Activated CD4-positive, CD25-positive, alpha-beta regulatory T cell treated with anti-CD3 and anti-CD28 coated beads, Interleukin-2, amount 50 U/mL, for 16 hours (primary cell): ENCODE measurements around the gene GPSM1.

Experiments used
- DNase-seq: peaks from one replicate; pipeline ENCODE4 v3.0.0-alpha.2; 2020; ENCODE audit warnings: low read depth, low spot score

Gene GPSM1

DNA sequence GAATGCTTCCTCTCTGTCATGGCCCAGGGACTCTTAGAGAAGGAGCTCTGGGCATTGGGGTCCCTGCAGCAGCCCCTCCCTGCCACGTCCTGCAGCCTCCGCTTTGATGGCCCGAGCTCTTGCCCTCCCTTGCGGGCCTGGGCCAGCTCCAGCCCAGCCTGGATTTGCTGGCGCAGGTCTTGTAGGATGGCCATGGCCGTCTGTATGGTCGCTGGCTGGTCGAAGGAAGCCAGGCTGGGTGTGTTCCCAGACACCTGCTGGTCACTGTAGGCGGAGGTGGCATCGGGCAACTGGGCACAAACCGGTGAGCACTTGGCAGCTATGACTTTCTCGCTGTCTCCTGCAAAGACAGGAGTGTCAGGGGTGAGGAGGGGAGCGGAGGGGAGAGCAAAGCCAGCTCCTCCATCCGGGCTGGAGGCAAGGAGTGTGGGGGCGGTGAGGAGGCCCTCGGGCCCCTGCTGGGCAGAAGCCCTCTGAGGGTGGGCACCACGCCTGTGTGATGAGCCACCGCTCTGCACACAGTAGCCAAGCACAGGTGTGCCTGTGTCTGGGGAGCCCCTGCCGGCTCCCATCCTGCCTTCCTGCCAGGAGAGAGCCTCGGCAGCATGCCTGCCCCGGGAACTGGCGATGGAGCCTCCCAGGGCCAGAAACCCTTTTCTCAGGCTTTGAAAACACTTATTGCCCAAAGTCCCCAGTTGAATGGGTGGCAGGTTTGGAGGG is 35.9 kb upstream of the GPSM1 start:
- no peak for DNase-seq

DNA sequence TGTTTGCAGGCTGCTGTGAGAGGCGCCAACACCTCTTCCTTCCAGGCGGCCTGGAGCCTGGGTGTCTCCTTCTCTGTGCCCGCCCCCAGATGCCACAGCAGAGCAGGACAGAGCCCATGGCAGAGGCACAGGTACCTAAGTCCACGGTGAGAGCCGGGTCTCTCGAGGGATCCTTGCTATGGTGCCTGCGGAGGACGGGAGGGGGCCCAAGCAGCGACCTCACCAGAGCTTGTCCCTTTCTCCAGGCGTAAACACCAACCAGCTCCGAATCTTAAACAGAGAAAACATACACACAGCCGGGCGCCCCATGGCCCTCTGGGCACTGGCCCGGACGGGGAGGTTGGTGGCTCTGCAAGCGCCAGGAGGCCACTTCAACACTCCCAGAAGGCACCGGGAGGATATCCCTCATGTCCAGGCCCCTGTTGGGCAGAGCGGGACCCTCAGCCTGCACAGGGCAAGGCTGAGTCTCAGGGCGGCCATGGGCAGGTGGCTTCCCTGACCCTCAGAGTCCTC is 35.3 kb upstream of the GPSM1 start:
- DNase-seq, result no peak

DNA sequence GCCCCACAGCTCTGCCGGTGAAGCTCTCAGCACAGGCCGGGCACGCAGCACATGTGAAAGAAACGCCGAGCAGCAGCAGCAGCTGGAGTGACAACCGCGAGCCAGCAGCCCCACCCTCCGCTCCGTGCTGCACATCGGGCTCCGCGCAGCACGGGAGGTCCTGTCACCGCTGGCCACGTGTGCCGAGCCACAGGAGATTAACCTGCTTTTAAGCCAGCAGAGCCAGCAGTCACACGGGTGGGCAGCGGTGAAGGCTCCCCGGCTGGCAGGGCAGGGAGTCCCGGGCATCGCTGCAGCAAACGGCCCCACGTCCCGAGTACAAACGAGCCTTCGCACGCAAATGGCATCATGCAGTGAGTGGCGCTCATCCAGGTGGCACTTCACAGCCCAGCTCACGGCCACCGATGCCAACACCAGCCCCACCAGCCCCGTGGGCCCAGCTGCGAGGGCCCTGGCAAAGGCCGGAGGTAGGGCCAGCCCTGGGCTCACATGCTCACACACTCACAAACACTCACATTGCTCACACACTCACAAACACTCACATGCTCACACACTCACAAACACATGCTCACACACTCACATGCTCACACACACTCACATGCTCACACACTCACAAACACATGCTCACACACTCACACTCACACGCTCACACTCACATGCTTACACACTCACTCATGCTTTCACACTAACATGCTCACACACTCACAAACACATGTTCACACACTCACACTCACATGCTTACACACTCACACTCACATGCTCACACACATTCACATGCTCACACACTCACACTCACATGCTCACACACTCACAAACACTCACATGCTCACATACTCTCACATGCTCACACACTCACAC is 34.5 kb upstream of the GPSM1 start:
- DNase-seq, result no peak

DNA sequence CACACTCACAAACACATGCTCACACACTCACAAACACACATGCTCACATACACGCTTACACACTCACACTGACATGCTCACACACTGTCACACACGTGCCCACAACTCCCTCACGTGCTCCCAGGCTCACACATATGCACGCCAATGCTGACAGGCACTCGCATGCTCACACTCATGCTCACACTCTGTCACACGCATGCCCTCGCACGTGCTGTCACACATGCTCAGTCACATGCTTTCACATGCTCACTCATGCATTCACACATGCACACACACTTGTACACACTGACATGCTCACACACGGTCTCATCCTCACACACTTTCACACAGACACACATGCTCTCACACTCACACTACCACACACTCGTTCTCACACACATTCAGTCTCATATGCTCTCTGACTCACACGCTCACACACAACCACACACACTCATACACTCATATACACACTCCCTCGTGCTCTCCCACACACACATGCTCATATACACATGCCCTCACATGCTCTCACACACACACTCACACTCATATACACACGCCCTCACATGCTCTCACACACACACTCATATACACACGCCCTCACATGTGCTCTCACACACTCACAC is 33.8 kb upstream of the GPSM1 start:
- DNase-seq, result no peak

DNA sequence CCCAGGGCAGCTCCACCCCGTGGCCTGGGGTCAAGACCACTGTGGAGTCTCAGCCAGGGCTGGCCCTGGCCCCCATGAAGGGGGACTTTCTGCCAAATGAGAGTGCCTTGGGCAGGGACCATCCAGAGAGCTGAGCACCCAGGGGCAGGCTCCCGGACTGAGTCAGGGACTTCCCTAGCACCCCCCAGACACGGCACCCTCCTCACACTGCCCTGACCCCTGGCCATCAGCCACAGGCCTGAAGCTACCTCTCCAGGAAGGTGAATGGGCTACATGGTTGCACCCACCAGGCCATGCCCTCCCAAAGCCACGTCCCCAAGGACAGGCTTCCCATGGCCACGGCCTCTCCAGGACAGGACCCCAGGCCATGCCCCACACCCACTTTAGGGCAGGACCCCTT is 32.9 kb upstream of the GPSM1 start:
- DNase-seq, result no peak

DNA sequence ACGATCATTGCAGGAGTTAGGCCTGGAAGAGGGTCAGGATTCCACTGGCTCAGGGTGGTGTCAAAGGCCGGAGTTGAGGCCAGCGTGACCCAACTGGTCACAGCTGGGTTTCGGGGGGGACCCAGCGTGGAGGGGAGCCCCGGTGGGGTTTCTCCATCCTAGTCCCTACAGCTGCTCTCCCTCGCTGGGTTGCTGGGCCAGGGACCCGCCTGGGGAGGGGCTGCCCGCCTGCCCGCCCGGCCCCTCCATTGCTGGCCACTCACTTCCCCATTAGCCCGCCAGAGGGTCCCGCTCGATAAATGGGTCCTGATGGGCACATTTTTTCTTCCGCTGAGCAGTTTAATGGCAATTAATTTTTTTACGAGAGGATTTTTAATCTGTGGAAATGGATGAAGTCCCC is 32.3 kb upstream of the GPSM1 start:
- no peak for DNase-seq

DNA sequence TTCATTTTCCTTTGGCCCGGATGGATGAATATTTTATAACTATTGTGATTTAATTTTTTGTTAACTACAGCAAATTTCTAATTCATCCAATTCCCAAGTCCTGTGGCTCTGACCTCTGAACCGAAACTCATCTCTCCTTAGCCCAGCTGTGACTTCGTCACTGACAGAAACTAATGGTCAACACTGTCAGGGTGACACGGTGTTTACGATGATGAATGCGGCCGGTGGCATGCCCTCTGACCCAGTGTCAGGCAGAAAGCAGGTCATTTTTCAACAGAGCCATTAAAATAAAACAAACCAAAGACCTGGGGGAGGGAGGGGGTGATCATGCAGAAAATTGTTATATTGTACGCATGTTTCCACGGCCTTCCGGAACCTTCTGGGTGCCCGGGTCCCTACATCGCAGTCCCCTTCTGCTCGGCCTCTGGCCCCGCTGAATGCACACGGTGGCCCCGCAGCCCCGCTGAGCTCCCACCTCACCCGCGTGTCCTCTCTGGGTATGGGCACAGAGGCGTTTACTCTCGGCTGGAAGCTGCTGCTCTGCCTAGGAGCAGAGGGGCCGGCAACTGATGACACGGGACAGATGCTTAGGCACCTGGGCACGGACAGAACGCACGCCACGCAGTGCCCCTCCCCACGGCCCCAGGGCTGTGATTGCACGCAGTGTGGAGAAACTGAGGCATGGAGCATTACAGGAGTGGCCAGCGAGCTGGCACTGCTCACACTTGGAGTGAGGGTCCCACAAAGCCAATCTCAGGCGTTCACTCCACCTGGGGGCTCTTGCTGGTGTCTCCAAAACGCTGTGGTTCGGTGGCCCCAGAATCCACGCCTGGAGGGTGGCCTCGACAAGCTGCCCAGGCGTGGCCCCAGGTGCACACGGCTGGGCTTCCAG is 31.6 kb upstream of the GPSM1 start:
- DNase-seq, result no peak

DNA sequence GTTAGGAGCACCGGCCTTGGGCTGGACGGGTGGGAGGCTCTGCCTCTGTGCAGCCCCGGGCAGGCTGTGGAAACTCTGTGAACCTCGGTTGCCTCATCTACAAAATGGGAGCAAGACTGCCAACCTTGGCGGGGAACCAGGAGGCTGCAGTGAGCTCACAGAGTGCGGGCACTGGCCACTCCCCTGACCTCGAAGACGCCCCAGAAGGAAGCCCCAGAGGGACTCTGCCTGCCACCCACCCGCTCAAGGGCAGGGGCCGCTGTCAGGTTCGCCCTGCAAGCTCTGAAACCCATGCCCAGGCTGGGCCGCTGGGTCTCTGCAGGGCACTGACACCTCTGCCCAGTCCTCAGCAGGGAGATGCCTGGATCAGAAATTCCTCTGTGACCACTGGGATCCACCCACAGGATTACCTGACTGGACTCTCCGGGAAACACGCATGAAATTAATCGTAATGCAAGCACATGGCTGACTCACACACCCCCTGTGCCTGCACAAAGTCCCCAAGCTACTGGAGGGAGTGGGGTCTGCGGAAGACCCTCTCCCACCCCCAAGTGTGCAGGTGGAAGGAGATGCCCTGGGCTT is 30.8 kb upstream of the GPSM1 start:
- no peak for DNase-seq

DNA sequence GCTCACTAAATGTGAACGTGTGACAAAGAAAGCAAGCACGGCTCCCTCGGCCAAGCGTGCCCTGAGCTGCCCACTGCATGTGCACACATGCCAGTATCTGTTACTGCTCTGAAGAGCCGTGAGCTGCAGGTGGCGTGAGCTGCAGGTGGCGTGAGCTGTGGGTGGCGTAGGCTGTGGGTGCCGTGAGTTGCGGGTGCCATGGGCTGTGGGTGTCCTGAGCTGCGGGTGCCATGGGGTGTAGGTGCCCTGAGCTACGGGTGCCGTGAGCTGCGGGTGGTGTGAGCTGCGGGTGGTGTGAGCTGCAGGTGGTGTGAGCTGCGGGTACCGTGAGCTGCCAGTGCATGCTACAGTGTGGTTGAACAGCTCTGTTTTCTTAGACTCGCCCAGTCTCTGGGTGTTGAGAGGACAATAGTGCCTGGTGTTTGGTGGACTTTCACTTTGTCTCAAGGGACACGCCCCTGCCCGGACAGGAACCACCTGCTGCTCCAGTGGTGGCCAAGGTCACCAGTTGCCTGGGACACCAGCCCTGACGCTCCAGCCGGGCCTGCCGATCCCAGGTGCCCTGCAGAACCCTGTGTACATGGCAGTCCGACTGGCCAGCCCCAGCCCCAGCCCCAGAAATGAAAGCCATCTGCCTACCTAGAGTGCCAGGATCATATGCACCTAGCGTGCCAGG is 30.2 kb upstream of the GPSM1 start:
- no peak for DNase-seq

DNA sequence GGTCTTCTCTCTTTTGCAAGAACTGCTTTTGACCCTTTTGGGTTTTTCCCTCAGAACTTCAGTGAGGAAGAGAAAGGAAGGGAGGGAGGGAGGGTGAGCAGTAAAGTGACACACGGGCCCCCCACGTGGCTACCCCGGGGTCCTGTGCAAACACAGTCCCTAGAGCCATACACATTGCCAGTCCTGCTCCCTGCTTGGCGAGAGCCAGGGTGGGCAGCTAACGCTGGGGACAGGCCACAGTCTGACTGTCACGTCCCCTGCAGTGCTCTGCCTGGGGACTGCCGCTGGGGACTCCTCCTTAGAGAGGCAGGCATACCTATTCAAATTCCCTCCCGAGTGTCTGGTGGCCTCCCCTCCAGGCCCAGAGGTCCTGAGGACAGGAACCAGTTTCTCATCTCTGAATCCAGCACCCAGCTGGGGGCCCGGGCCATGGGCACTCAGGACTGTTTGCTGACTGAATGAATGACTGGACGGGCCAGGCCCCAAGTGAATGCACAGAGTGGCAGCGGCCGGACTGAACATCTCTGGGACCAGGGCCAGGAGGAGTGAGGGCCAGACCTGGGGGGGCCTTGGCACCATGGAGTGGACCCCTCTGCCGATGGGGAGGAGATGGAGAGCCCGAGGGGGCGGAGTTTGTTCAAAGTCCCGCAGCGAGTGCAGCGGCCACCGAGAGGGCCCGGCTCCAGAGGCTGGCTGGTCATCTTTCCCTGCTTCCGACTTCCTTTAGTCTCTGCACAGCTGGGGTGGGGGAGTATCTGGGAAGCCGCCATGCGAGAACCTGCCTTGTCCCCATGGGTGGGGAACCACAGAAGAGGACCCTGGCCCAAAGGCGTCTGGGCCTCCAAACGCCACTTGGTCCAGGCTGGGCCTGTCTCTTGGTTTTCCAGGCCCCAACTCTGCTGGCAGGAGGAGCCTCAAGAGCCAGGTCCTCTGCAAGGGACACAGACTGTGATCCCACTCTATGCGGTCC is 29.3 kb upstream of the GPSM1 start:
- no peak for DNase-seq

DNA sequence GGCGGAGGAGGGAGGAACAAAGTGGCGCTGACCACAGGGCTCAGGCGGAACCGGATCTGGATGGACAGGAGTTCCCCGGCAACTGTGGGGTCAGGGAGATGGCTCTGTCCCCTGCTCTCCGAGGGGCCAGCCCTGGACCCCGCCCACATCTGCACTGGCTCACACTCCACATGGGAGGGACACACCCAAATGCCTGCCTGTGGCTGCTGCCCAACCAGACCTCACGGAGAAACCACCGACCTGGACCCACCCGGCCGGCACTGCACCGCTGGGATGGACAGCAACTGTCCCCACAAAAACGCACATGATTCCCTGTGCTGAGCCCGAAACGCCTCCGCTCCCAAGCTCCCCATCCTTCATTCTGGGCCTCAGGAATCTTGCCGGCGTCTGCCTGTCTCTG is 28.2 kb upstream of the GPSM1 start:
- DNase-seq, result no peak

DNA sequence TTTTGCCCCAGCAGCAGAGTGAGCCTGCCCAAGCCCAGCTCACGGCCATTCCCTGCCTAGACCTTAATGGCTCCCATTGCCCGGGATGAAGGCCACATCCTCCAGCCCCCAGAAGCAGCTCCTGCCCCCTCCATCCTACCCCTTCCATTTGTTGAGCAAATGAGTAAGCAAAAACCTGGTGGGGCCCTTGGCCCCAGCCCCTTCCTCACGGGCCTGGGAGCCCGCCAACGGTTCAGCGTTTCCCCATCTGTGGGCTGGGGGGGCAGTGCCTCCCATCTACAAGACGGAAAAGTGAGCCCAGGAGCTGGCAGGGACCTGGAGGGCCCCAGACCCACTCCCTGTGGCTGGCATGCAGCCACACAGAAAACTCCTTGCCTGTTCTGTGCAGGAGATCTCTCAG is 27.8 kb upstream of the GPSM1 start:
- DNase-seq, result no peak

DNA sequence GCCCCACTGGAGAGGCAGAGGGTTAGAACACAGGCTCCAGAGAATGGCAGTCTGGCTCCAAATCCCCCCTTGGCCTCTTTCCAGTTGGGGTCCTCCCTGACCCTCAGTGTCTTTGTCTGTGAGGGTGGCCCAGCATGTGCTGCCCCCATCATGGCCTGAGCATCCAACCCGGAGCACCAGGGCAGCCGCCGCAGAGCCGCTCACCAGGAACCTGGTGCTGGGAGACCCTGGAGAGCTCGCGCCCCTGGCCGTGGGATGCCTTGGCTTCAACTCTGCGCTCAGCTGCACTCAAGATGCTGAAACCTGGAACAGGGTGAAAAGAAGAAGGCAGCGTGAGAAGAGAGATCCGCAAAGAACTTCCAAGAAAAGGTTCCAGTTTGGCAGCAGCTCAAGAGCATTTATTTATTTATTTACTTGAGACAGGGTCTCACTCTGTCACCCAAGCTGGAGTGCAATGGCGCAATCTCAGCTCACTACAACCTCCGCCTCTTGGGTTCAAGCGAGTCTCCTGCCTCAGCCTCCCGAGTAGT is 27.3 kb upstream of the GPSM1 start:
- DNase-seq, result no peak

DNA sequence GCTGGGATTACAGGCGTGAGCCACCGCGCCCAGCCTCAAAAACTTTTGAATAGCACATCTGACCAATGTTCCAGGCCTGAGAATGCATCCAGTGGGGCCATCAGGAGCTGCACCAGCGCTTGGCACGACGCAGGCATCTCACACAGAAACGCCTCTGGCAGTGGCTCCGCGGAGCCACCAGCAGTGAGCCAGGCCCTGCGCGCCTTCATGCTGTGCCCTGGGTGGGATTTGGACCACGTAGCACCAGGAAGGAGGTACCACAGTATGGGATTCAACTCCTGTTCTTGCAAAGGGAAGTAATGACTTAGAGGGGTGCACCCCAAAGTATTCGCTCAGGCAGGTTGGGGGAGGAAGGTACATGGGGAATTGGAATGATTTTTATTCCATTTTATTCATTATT is 26.5 kb upstream of the GPSM1 start:
- no peak for DNase-seq

DNA sequence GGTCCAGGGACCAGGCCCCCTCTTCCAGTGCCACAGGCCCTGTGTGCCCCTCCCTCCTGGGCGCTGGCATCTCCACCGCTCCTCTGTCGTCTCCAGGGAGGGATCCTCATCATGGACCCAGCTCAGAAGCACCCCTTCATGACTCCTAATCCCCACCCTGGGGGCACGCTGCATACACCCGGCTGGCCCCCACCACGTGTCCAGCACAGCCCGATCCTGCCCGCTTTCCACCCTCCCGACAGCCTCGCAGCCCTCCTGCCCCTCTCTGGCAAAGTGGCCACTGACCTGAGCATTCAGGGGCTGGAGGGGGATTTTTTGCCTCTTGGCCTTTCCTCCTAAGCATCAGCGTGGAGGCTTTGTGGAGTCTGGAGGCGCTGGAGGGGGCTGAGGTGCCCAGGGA is 24.8 kb upstream of the GPSM1 start:
- DNase-seq, result no peak

DNA sequence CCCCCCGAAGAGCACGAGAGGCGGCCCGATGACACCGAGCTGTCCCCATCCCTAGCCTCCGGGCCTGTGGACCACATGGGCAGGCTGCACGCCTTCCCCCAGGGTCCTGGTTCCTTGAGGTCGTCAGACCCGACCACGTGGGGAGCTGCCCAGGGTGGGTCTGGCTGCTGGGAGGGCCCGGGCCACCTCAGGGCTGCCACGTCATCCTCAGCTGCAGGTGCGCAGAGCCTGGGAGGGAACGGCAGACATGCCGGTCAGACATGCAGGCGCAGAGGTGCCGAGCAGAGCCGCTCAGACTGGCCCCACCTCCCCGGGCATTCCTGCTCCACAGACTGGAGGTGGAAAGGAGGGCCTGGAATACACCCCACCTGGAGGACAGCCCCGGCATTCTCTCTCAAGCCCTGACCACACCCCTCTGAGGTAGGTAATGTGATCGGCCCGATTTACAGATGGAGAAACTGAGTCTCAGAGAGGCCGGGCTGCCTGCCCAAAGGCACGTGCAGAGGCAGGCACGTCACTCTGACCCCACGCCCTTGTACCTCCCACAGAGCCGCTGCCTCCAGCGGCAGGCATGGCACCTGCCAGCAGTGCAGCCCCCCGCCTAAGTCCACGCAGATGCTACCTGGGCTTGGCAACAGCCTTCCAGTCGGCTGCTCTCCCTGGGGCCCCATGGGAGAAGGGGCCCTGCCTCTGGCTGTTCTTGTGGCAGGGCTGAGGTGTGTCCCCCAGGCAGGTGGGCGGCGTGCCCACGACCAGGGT is 24.1 kb upstream of the GPSM1 start:
- no peak for DNase-seq

DNA sequence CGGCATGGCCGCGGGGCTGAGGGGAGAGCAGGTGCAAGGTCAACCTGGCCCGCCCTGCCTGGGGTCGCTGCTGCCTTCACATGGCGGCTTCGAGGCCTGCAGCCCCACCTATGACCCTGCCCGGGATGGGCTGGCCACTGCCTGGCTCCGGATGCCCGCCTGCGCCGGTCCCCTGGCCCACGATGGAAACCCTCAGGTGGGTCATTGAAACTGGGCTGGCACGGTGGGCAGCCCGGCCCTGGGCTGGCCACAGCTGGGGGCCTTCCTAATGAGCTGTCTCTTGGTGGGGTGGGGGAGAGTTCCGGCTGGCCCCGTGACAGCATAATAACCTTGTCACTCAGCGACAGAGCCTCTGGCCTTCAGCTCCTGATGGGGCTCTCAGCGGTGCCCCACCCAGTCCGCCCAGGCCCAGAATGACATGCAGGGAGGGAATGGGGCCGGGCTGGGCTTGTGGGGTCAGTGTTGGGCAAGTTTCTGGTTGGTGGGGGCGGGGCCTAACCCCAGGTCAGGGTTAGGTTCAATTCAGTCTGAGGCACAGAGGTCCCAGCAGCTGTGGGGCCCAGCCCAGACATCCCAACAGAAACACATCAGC is 23.4 kb upstream of the GPSM1 start, which contains the start of gene CCDC187:
TSS of gene CCDC187 (minus strand) at position 270 of the 592 bp plus-strand sequence. CDS start at position 6, 264 bp downstream.
- DNase-seq, result no peak

DNA sequence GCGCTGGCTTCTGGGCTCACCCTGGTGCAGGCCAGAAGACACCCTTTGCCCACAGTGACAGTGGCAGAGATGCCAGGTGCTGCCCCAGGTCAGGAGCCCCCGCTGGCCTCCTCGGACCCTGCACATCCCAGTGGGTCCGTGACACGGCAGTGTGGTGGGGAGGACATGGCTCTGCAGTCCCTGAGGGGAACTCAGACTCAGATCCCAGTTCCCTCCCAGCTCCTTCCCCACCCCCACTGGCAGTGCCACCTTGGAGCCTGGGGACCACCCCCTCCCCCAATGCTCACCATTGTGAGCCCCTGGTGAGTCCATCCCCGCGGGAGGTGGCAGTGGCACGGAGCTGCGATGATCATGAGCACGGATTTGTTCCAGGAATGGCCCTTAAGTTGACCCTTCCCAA is 22.9 kb upstream of the GPSM1 start:
- no peak for DNase-seq
